ENCODE data around the gene FGG.

The FGG gene

GRCh38 chr4:154586296-154587033, 26.0 kb downstream of the FGG start:
- TF ChIP-seq CTCF (conservative IDR thresholded peaks at IDR 0.05; ENCODE audit: control insufficient read depth, insufficient read depth, low read depth, low read length) = no peak
- no peak overlapping the region for H3K4me3 ChIP-seq (ENCODE audit: control insufficient read depth, low read depth, low read length)
- DNase-seq (ENCODE audit: low read depth) = no peak

- H3K4me3 ChIP-seq (ENCODE audit: control insufficient read depth, low read depth, low read length) = no peak overlapping the region
- TF ChIP-seq CTCF (conservative IDR thresholded peaks at IDR 0.05; ENCODE audit: control insufficient read depth, insufficient read depth, low read depth, low read length) = no peak
- DNase-seq (ENCODE audit: low read depth) = no peak
Observed at GRCh38 chr4:154585369-154586018, 27.0 kb downstream of the FGG start.

- H3K4me3 ChIP-seq (ENCODE audit: control insufficient read depth, low read depth, low read length) = no peak overlapping the region
- DNase-seq (ENCODE audit: low read depth) = no peak
- no peak for TF ChIP-seq CTCF (conservative IDR thresholded peaks at IDR 0.05; ENCODE audit: control insufficient read depth, insufficient read depth, low read depth, low read length)
Observed at GRCh38 chr4:154584259-154584658, 28.2 kb downstream of the FGG start.

- TF ChIP-seq CTCF (conservative IDR thresholded peaks at IDR 0.05; ENCODE audit: control insufficient read depth, insufficient read depth, low read depth, low read length) = no peak
- no peak for DNase-seq (ENCODE audit: low read depth)
- H3K4me3 ChIP-seq (ENCODE audit: control insufficient read depth, low read depth, low read length) = no peak overlapping the region
Observed at GRCh38 chr4:154583677-154584076, 28.8 kb downstream of the FGG start.

GRCh38 chr4:154583230-154583629, 29.2 kb downstream of the FGG start:
- DNase-seq (ENCODE audit: low read depth) = no peak

GRCh38 chr4:154582723-154583122, 29.7 kb downstream of the FGG start:
- TF ChIP-seq CTCF (conservative IDR thresholded peaks at IDR 0.05; ENCODE audit: control insufficient read depth, insufficient read depth, low read depth, low read length) = no peak
- H3K4me3 ChIP-seq (ENCODE audit: control insufficient read depth, low read depth, low read length) = no peak overlapping the region
- DNase-seq (ENCODE audit: low read depth) = no peak

More at GRCh38 chr4:154583230-154583629, 29.2 kb downstream of the FGG start:
- TF ChIP-seq CTCF (conservative IDR thresholded peaks at IDR 0.05; ENCODE audit: control insufficient read depth, insufficient read depth, low read depth, low read length) = no peak
- H3K4me3 ChIP-seq (ENCODE audit: control insufficient read depth, low read depth, low read length) = no peak overlapping the region
